ENCODE results near the gene KRTAP3-2. TPM values are rescaled to one million over a fixed set of nuclear protein-coding genes. Genes with fewer than 3 reads are reported as not detected.

KRTAP3-2 gene
- polyA plus RNA-seq, 1 donor from 2014 or later, result not detected

- Histone ChIP-seq H3K9ac (ENCODE audit: low read length) (no peak overlapping the region), H3F3A (ENCODE audit: insufficient read depth, low read length, poor library complexity, severe bottlenecking) (no peaks in the 10 kb centered on the region), H3K27ac (ENCODE audit: low read length) (no peak overlapping the region), H3K36me3 (ENCODE audit: insufficient read depth, low read length) (no peaks in the 10 kb centered on the region), H3K4me3 (ENCODE audit: low read length) (peak overlapping the region; percentile 7), H4K20me1 (ENCODE audit: insufficient read depth) (no peaks in the 10 kb centered on the region), H3K27me3 (ENCODE audit: insufficient read depth, low read depth, low read length) (no peaks in the 10 kb centered on the region), H2AFZ (ENCODE audit: low read depth, low read length) (peak overlapping the region; percentile 6), H3K9me3 (ENCODE audit: low read length) (no peaks in the 10 kb centered on the region), H3K9me2 (ENCODE audit: insufficient read depth, low read length) (no peaks in the 10 kb centered on the region), H3K4me2 (ENCODE audit: low read length) (no peak overlapping the region), H3K79me2 (replicated peaks; ENCODE audit: insufficient read depth, low read length) (no peaks in the 10 kb centered on the region)
- TF ChIP-seq MXI1 (conservative IDR thresholded peaks at IDR 0.05; ENCODE audit: poor library complexity, severe bottlenecking) (no peak), RAD21 (conservative IDR thresholded peaks at IDR 0.05) (no peak), TAF1 (IDR thresholded peaks at IDR 0.05; ENCODE audit: low read depth) (no peak), REST (IDR thresholded peaks at IDR 0.05; ENCODE audit: borderline replicate concordance) (no peak), CTCF (IDR thresholded peaks at IDR 0.05; ENCODE audit: poor library complexity, severe bottlenecking) (no peak), EP300 (conservative IDR thresholded peaks at IDR 0.05; ENCODE audit: poor library complexity, severe bottlenecking) (no peak), POLR2AphosphoS5 (IDR thresholded peaks at IDR 0.05) (no peak), SMC3 (conservative IDR thresholded peaks at IDR 0.05; ENCODE audit: poor library complexity) (no peak), EZH2 (IDR thresholded peaks at IDR 0.05; ENCODE audit: borderline replicate concordance, insufficient read depth, low read length, poor library complexity, severe bottlenecking) (no peak)
Measured at GRCh38 chr17:40949418-40949817, 50.3 kb downstream of the KRTAP3-2 start.

Small RNA genes within 50 kb of the gene (small RNA-seq; reads per million reads assigned to genes)
- gene KRTAP3-4P, result 0 reads per million in 3 experiments

Other genes with a start within 250 kb of the KRTAP3-2 start
- 0.19 and 0.56 TPM in 2 replicates for gene KRT25, start 244.6 kb downstream of the KRTAP3-2 start, polyA plus RNA-seq
- gene KRT26, start 227.7 kb downstream of the KRTAP3-2 start, polyA plus RNA-seq, result not detected in 2 replicates
- gene KRT27, start 217.4 kb downstream of the KRTAP3-2 start, polyA plus RNA-seq, result not detected in 2 replicates
- gene KRT28, start 199.9 kb downstream of the KRTAP3-2 start, polyA plus RNA-seq, result not detected in 2 replicates
- gene KRT10, start 177.3 kb downstream of the KRTAP3-2 start, polyA plus RNA-seq, result 42.8 and 54.2 TPM in 2 replicates
- not detected in 2 replicates for gene KRT12, start 132.7 kb downstream of the KRTAP3-2 start, polyA plus RNA-seq
- gene KRT20, start 114.7 kb downstream of the KRTAP3-2 start, polyA plus RNA-seq, result not detected in 2 replicates
- 0.37 and 0.86 TPM in 2 replicates for gene KRT23, start 62.3 kb downstream of the KRTAP3-2 start, polyA plus RNA-seq
- not detected in 2 replicates for gene KRT39, start 33.0 kb downstream of the KRTAP3-2 start, polyA plus RNA-seq
- gene KRT40, start 15.6 kb downstream of the KRTAP3-2 start, polyA plus RNA-seq, result not detected in 2 replicates
- gene KRTAP3-3, start 5.7 kb downstream of the KRTAP3-2 start, polyA plus RNA-seq, result not detected in 2 replicates
- gene KRTAP3-1, start 9.2 kb upstream of the KRTAP3-2 start, polyA plus RNA-seq, result not detected in 2 replicates
- not detected in 2 replicates for gene KRTAP1-5, start 27.3 kb upstream of the KRTAP3-2 start, polyA plus RNA-seq
- gene KRTAP1-4, start 30.3 kb upstream of the KRTAP3-2 start, polyA plus RNA-seq, result not detected in 2 replicates
- gene KRTAP1-3, start 35.0 kb upstream of the KRTAP3-2 start, polyA plus RNA-seq, result not detected in 2 replicates
- gene KRTAP1-1, start 41.5 kb upstream of the KRTAP3-2 start, polyA plus RNA-seq, result not detected in 2 replicates
- gene KRTAP2-1, start 47.4 kb upstream of the KRTAP3-2 start, polyA plus RNA-seq, result not detected in 2 replicates
- gene KRTAP2-2, start 55.3 kb upstream of the KRTAP3-2 start, polyA plus RNA-seq, result not detected in 2 replicates
- gene KRTAP2-3, start 60.2 kb upstream of the KRTAP3-2 start, polyA plus RNA-seq, result not detected in 2 replicates
- not detected in 2 replicates for gene KRTAP2-4, start 66.0 kb upstream of the KRTAP3-2 start, polyA plus RNA-seq
- not detected in 2 replicates for gene KRTAP4-7, start 84.2 kb upstream of the KRTAP3-2 start, polyA plus RNA-seq
- not detected in 2 replicates for gene KRTAP4-8, start 98.2 kb upstream of the KRTAP3-2 start, polyA plus RNA-seq
- not detected in 2 replicates for gene KRTAP4-16, start 102.3 kb upstream of the KRTAP3-2 start, polyA plus RNA-seq
- not detected in 2 replicates for gene KRTAP4-9, start 105.5 kb upstream of the KRTAP3-2 start, polyA plus RNA-seq
- not detected in 2 replicates for gene KRTAP4-11, start 118.5 kb upstream of the KRTAP3-2 start, polyA plus RNA-seq
- gene KRTAP4-12, start 124.3 kb upstream of the KRTAP3-2 start, polyA plus RNA-seq, result not detected in 2 replicates
- not detected in 2 replicates for gene KRTAP4-6, start 140.6 kb upstream of the KRTAP3-2 start, polyA plus RNA-seq
- gene KRTAP4-5, start 149.9 kb upstream of the KRTAP3-2 start, polyA plus RNA-seq, result not detected in 2 replicates
- not detected in 2 replicates for gene KRTAP4-4, start 160.8 kb upstream of the KRTAP3-2 start, polyA plus RNA-seq
- not detected in 2 replicates for gene KRTAP4-3, start 168.3 kb upstream of the KRTAP3-2 start, polyA plus RNA-seq
- gene KRTAP4-2, start 178.3 kb upstream of the KRTAP3-2 start, polyA plus RNA-seq, result not detected in 2 replicates
- not detected in 2 replicates for gene KRTAP4-1, start 185.0 kb upstream of the KRTAP3-2 start, polyA plus RNA-seq
- not detected in 2 replicates for gene KRTAP9-1, start 190.0 kb upstream of the KRTAP3-2 start, polyA plus RNA-seq
- not detected in 2 replicates for gene KRTAP9-2, start 226.7 kb upstream of the KRTAP3-2 start, polyA plus RNA-seq
- gene KRTAP9-3, start 232.5 kb upstream of the KRTAP3-2 start, polyA plus RNA-seq, result not detected in 2 replicates
- not detected in 2 replicates for gene KRTAP9-8, start 238.1 kb upstream of the KRTAP3-2 start, polyA plus RNA-seq
- not detected in 2 replicates for gene KRTAP9-4, start 249.8 kb upstream of the KRTAP3-2 start, polyA plus RNA-seq